HCT116 (cell line): Measurements from ENCODE around the gene NPPC. TPM values are rescaled to one million over a fixed set of nuclear protein-coding genes. Genes with fewer than 3 reads are reported as not detected.

Experiments
- ATAC-seq: fragments of 200-7000 bp; cut with Tn5 transposase; 2 replicates; pipeline ENCODE4 v1.9.1; 2020; ENCODE audit warnings: mild to moderate bottlenecking, moderate library complexity
- BruUV-seq: library from RNA; stranded (reverse); fragments of 400-500 nt; replicated peaks from 2 replicates; lab custom pipeline; 2021; lab: Mats Ljungman, UMichigan
- CTCF ChIA-PET: fragments of 300-600 bp; sonication (Branson Sonifier 250); formaldehyde crosslinking; loops from one replicate; lab custom pipeline; 2021; ENCODE audit warnings: antibody characterized with exemption; lab: Charles Lee
- POLR2A ChIA-PET: fragments of 300-600, 350-600 bp; sonication (Branson Sonifier 250); formaldehyde crosslinking; loops from one replicate; lab custom pipeline; 2021; ENCODE audit warnings: antibody characterized with exemption; lab: Charles Lee
- RAD21 ChIA-PET, 2 experiments: fragments of 300-600 bp; sonication (Branson Sonifier 250); formaldehyde crosslinking; loops; one replicate each; lab custom pipeline; 2023; ENCODE audit warnings: low total read pairs in 2 of 2; ENCODE audit not compliant: uncharacterized antibody in 2 of 2, unreplicated experiment in 2 of 2, low non-redundant PET in 1 of 2; lab: Charles Lee
- DNase-seq: peaks from one replicate; pipeline ENCODE4 v3.0.0-alpha.2; 2010; ENCODE audit warnings: low read depth, low spot score
- H2AFZ ChIP-seq: fragments of 200-600 bp; shearing (Covaris generic), sonication (generic); 2 replicates; pipeline ENCODE4 v1.6.1; 2017; ENCODE audit warnings: low read depth, mixed run types, mixed read lengths, antibody characterized with exemption, low read length; ENCODE audit not compliant: poor library complexity, severe bottlenecking
- H3K27ac ChIP-seq: 2 replicates; pipeline ENCODE4 v1.5.1; 2012; ENCODE audit warnings: low read depth, low read length
- H3K27me3 ChIP-seq: fragments of 200-600 bp; sonication (generic); 2 replicates; pipeline ENCODE4 v1.6.1; 2016; ENCODE audit warnings: mixed run types, low read length, mixed read lengths; ENCODE audit not compliant: insufficient read depth
- H3K36me3 ChIP-seq, 2 experiments: fragments of 200-500 bp in 1 of 2; fragments of 200-600 bp in 1 of 2; sonication (Bioruptor generic) in 1 of 2; sonication (generic) in 1 of 2; 2 replicates each; pipeline versions ENCODE4 v1.5.1 to v1.6.1; 2014 to 2016; ENCODE audit warnings: low read length in 2 of 2, inconsistent platforms in 1 of 2, mixed read lengths in 1 of 2, mixed run types in 1 of 2; ENCODE audit not compliant: insufficient read depth in 2 of 2, control insufficient read depth in 1 of 2
- H3K4me1 ChIP-seq, 2 experiments: fragments of 200-600 bp in 1 of 2; sonication (generic) in 1 of 2; 2 replicates each; pipeline versions ENCODE4 v1.5.1 to v1.6.1; 2012 to 2017; ENCODE audit warnings: low read length in 2 of 2, inconsistent platforms in 1 of 2, mild to moderate bottlenecking in 1 of 2, mixed read lengths in 1 of 2, mixed run types in 1 of 2, moderate library complexity in 1 of 2; ENCODE audit not compliant: insufficient read depth in 2 of 2, control insufficient read depth in 1 of 2
- H3K4me2 ChIP-seq: fragments of 200-600 bp; sonication (generic); 2 replicates; pipeline ENCODE4 v1.6.1; 2017; ENCODE audit warnings: mixed run types, low read length, mixed read lengths
- H3K4me3 ChIP-seq, 2 experiments: fragments of 200-600 bp in 1 of 2; sonication (generic) in 1 of 2; replicated peaks in 1 of 2; 2 replicates each; pipeline ENCODE4 v1.5.1; 2011 to 2016; ENCODE audit warnings: low read length in 2 of 2, control low read depth in 1 of 2, low read depth in 1 of 2, mild to moderate bottlenecking in 1 of 2, mixed read lengths in 1 of 2, mixed run types in 1 of 2
- H3K79me2 ChIP-seq: fragments of 200-600 bp; sonication (generic); 2 replicates; pipeline ENCODE4 v1.6.1; 2017; ENCODE audit warnings: mild to moderate bottlenecking, mixed run types, low read length, moderate library complexity, mixed read lengths; ENCODE audit not compliant: insufficient read depth
- H3K9ac ChIP-seq: fragments of 200-600 bp; sonication (generic); 2 replicates; pipeline ENCODE4 v1.6.1; 2016; ENCODE audit warnings: low read length, mixed read lengths
- H3K9me2 ChIP-seq: fragments of 200-600 bp; sonication (generic), shearing (Covaris generic); 2 replicates; pipeline ENCODE4 v1.6.1; 2017; ENCODE audit warnings: mixed run types, mild to moderate bottlenecking, moderate library complexity; ENCODE audit not compliant: insufficient read depth
- H3K9me3 ChIP-seq, 2 experiments: fragments of 200-500 bp in 1 of 2; fragments of 200-600 bp in 1 of 2; sonication (Bioruptor generic) in 1 of 2; sonication (generic) in 1 of 2; 2 replicates each; pipeline ENCODE4 v1.6.1; 2014 to 2017; ENCODE audit warnings: low read length in 2 of 2, mixed read lengths in 2 of 2, inconsistent platforms in 1 of 2, low read depth in 1 of 2, mild to moderate bottlenecking in 1 of 2, mixed run types in 1 of 2, moderate library complexity in 1 of 2; ENCODE audit not compliant: control insufficient read depth in 1 of 2, insufficient read depth in 1 of 2
- H4K20me1 ChIP-seq: fragments of 200-600 bp; sonication (generic), shearing (Covaris generic); 2 replicates; pipeline ENCODE4 v1.6.1; 2017; ENCODE audit warnings: mixed run types, mild to moderate bottlenecking, moderate library complexity; ENCODE audit not compliant: insufficient read depth
- CTCF ChIP-seq, 3 experiments: fragments of 200-600 bp in 1 of 3; sonication (generic) in 1 of 3; IDR thresholded peaks in 2 of 3; conservative IDR thresholded peaks in 1 of 3; 2 replicates each; pipeline ENCODE4 v1.5.1; 2012 to 2017; ENCODE audit warnings: low read depth in 2 of 3, low read length in 2 of 3, antibody characterized with exemption in 1 of 3, borderline replicate concordance in 1 of 3, control low read depth in 1 of 3, mild to moderate bottlenecking in 1 of 3, mixed read lengths in 1 of 3, mixed run types in 1 of 3, moderate library complexity in 1 of 3; ENCODE audit not compliant: insufficient read depth in 1 of 3
- MAX ChIP-seq: IDR thresholded peaks from 2 replicates; pipeline ENCODE4 v1.6.1; 2012
- RAD21 ChIP-seq: IDR thresholded peaks from 2 replicates; pipeline ENCODE4 v1.6.1; 2012; ENCODE audit warnings: low read depth, mild to moderate bottlenecking
- intact Hi-C: fragments of 100-400 bp; cut with micrococcal nuclease; formaldehyde crosslinking; loops from 2 replicates; pipeline ENCODE4 v1.10.0; 2022
- total RNA-seq: library from RNA; stranded (reverse); gene quantifications from one replicate; pipeline ENCODE4 v1.2.1, GENCODE V29; 2021; ENCODE audit not compliant: unreplicated experiment

NPPC gene
- total RNA-seq, 1 experiment from 2014 or later, result 0.52 TPM

- intact Hi-C loops, result no loop called here
- Histone ChIP-seq H3K4me1 (peaks cover 4 to 11% of the 10 kb centered on the region in 2 experiments; a peak in 3 of 4 replicates), H3K9me2 (no peaks in the 10 kb centered on the region), H3K79me2 (no peaks in the 10 kb centered on the region), H4K20me1 (no peaks in the 10 kb centered on the region), H3K4me3 (no peak overlapping the region), H2AFZ (no peak overlapping the region), H3K36me3 (no peaks in the 10 kb centered on the region), H3K4me2 (no peak overlapping the region), H3K9ac (no peak overlapping the region), H3K27ac (no peak overlapping the region), H3K27me3 (no peaks in the 10 kb centered on the region), H3K9me3 (no peaks in the 10 kb centered on the region)
- TF ChIP-seq CTCF (IDR thresholded peaks at IDR 0.05 in 2 of 3, conservative IDR thresholded peaks at IDR 0.05 in 1 of 3; ENCODE audit: borderline replicate concordance in 1 of 3, insufficient read depth in 1 of 3, low read depth in 2 of 3, low read length in 2 of 3) (peak; percentile 55 to 88 (median 83); a peak in 5 of 6 replicates), MAX (no peak), RAD21 (0 out of 2 replicates have a peak, but pooled peaks have one; percentile 22)
- ATAC-seq, result peak; percentile 63
- RAD21 ChIA-PET, result no interaction called here
- POLR2A ChIA-PET, result no interaction called here
- BruUV-seq, result no TSS peak
- CTCF ChIA-PET, result interaction anchor here (0.9 to 1.4 kb wide), 4 partner anchors 11 to 196 kb away, joined by 3 to 5 read pairs (median 3); no protein-coding TSS in a partner anchor
- no peak for DNase-seq
Observed at GRCh38 chr2:231929961-231930592, 3.9 kb upstream of the NPPC start.
